HG03175 (cell line): ENCODE data around the gene ILKAP.
"Not testable (repeated sequence)": the region's sequence is repeated elsewhere in the genome, so short reads cannot be mapped to it uniquely, and the experiment has no call there.

Experiments
- ATAC-seq: cut with Tn5 transposase; IDR thresholded peaks from one replicate; pipeline ENCODE4 v1.9.1; 2021; ENCODE audit warnings: mild to moderate bottlenecking, moderate library complexity; ENCODE audit not compliant: unreplicated experiment

ILKAP gene

GRCh38 chr2:238202326-238203093 lies 985 bp downstream of the ILKAP start:
- ATAC-seq, result no peak

GRCh38 chr2:238190445-238190844 lies 13.1 kb downstream of the ILKAP start:
- ATAC-seq, result no peak

- no peak for ATAC-seq
Observed at GRCh38 chr2:238187618-238188548, 15.6 kb downstream of the ILKAP start.

GRCh38 chr2:238183821-238184220 lies 19.7 kb downstream of the ILKAP start:
- no peak for ATAC-seq

GRCh38 chr2:238182362-238182761 lies 21.1 kb downstream of the ILKAP start:
- ATAC-seq, result no peak

GRCh38 chr2:238180554-238180953 lies 22.9 kb downstream of the ILKAP start:
- ATAC-seq, result no peak

GRCh38 chr2:238176613-238177012 lies 26.9 kb downstream of the ILKAP start:
- no peak for ATAC-seq

GRCh38 chr2:238174701-238175100 lies 28.8 kb downstream of the ILKAP start:
- no peak for ATAC-seq

GRCh38 chr2:238174291-238174690 lies 29.2 kb downstream of the ILKAP start:
- no peak for ATAC-seq

- no peak for ATAC-seq
Observed at GRCh38 chr2:238173692-238174091, 29.8 kb downstream of the ILKAP start.

GRCh38 chr2:238172439-238172838 lies 31.1 kb downstream of the ILKAP start:
- ATAC-seq, result no peak

- ATAC-seq, result no peak
Observed at GRCh38 chr2:238171575-238172187, 31.8 kb downstream of the ILKAP start.

GRCh38 chr2:238171072-238171431 lies 32.4 kb downstream of the ILKAP start:
- ATAC-seq, result not testable (repeated sequence)

GRCh38 chr2:238170386-238171071 lies 33.0 kb downstream of the ILKAP start:
- no peak for ATAC-seq

GRCh38 chr2:238169708-238170251 lies 33.7 kb downstream of the ILKAP start:
- no peak for ATAC-seq

GRCh38 chr2:238169048-238169707 lies 34.3 kb downstream of the ILKAP start:
- no peak for ATAC-seq

- no peak for ATAC-seq
Observed at GRCh38 chr2:238168196-238169047, 35.1 kb downstream of the ILKAP start.

GRCh38 chr2:238167761-238168160 lies 35.7 kb downstream of the ILKAP start:
- ATAC-seq, result no peak

- ATAC-seq, result no peak
Observed at GRCh38 chr2:238167344-238167715, 36.2 kb downstream of the ILKAP start.
